IMR-90 (cell line): ENCODE results near the gene C8B. TPM values are rescaled to one million over a fixed set of nuclear protein-coding genes. Genes with fewer than 3 reads are reported as not detected.

Source experiments
- ATAC-seq: fragments of 200-7000 bp; cut with Tn5 transposase; 2 replicates; pipeline ENCODE4 v1.9.1; 2020; ENCODE audit warnings: low read depth, mild to moderate bottlenecking, moderate library complexity
- BruUV-seq: library from RNA; stranded (reverse); fragments of 400-500 nt; replicated peaks from 2 replicates; lab custom pipeline; 2021; lab: Mats Ljungman, UMichigan
- CTCF ChIA-PET: fragments of 300-600 bp; formaldehyde crosslinking; extraction: SDS; loops from one replicate; lab custom pipeline; 2021; ENCODE audit warnings: antibody characterized with exemption; lab: Yijun Ruan, JAX
- POLR2A ChIA-PET: fragments of 300-600 bp; sonication (Branson Sonifier 250); formaldehyde crosslinking; loops from one replicate; lab custom pipeline; 2022; ENCODE audit warnings: antibody characterized with exemption; ENCODE audit not compliant: unreplicated experiment; lab: Charles Lee
- DNase-seq: peaks from one replicate; pipeline ENCODE4 v3.0.0; 2013
- H2AFZ ChIP-seq: replicated peaks from 2 replicates; pipeline ENCODE3; 2013; ENCODE audit warnings: low read length, mild to moderate bottlenecking; ENCODE audit not compliant: poor library complexity
- H2AK5ac ChIP-seq: 2 replicates; pipeline ENCODE4 v1.6.1; 2013; ENCODE audit warnings: low read depth, low read length, inconsistent platforms
- H2AK9ac ChIP-seq: replicated peaks from 2 replicates; pipeline ENCODE3; 2013; ENCODE audit warnings: mild to moderate bottlenecking, low read depth, low read length, moderate library complexity; ENCODE audit not compliant: poor library complexity
- H2BK120ac ChIP-seq: 2 replicates; pipeline ENCODE4 v1.6.1; 2013; ENCODE audit warnings: low read depth, low read length, inconsistent platforms
- H2BK15ac ChIP-seq: 3 replicates; pipeline ENCODE4 v1.6.1; 2013; ENCODE audit warnings: low read depth, low read length, inconsistent platforms
- H2BK20ac ChIP-seq: 2 replicates; pipeline ENCODE4 v1.6.1; 2013; ENCODE audit warnings: low read depth, mild to moderate bottlenecking, inconsistent platforms, low read length, moderate library complexity
- H2BK5ac ChIP-seq: 2 replicates; pipeline ENCODE4 v1.6.1; 2013; ENCODE audit warnings: mild to moderate bottlenecking, low read depth, low read length, inconsistent platforms; ENCODE audit not compliant: poor library complexity, severe bottlenecking
- H3K14ac ChIP-seq: replicated peaks from 2 replicates; pipeline ENCODE4 v1.6.1; 2013; ENCODE audit warnings: low read depth, low read length, inconsistent platforms
- H3K18ac ChIP-seq: 2 replicates; pipeline ENCODE4 v1.6.1; 2013; ENCODE audit warnings: low read depth, low read length, control low read depth
- H3K23ac ChIP-seq: 2 replicates; pipeline ENCODE4 v1.6.1; 2013; ENCODE audit warnings: low read depth, low read length, inconsistent platforms
- H3K27ac ChIP-seq: 2 replicates; pipeline ENCODE4 v1.5.1; 2013; ENCODE audit warnings: mild to moderate bottlenecking, control low read depth, low read length; ENCODE audit not compliant: insufficient read depth
- H3K27me3 ChIP-seq: 2 replicates; pipeline ENCODE4 v1.6.1; 2013; ENCODE audit warnings: low read length; ENCODE audit not compliant: control insufficient read depth, insufficient read depth
- H3K36me3 ChIP-seq: 2 replicates; pipeline ENCODE4 v1.6.1; 2013; ENCODE audit warnings: low read length, mixed read lengths; ENCODE audit not compliant: control insufficient read depth, insufficient read depth
- H3K4ac ChIP-seq: 2 replicates; pipeline ENCODE4 v1.6.1; 2013; ENCODE audit warnings: low read depth, low read length, inconsistent platforms
- H3K4me1 ChIP-seq: 2 replicates; pipeline ENCODE4 v1.6.1; 2013; ENCODE audit warnings: low read length, mixed read lengths; ENCODE audit not compliant: control insufficient read depth, insufficient read depth
- H3K4me2 ChIP-seq: 2 replicates; pipeline ENCODE4 v1.6.1; 2013; ENCODE audit warnings: low read depth, mild to moderate bottlenecking, control low read depth, low read length, moderate library complexity
- H3K4me3 ChIP-seq: 2 replicates; pipeline ENCODE4 v1.5.1; 2013; ENCODE audit warnings: low read depth, mild to moderate bottlenecking, control low read depth, low read length, moderate library complexity; ENCODE audit not compliant: insufficient read depth
- H3K56ac ChIP-seq: 2 replicates; pipeline ENCODE4 v1.6.1; 2013; ENCODE audit warnings: low read length, inconsistent platforms; ENCODE audit not compliant: insufficient read depth; ENCODE audit errors: extremely low read depth
- H3K79me1 ChIP-seq, 2 experiments: 2 replicates each; pipeline ENCODE4 v1.6.1; 2013; ENCODE audit warnings: low read length in 2 of 2, inconsistent platforms in 1 of 2, low read depth in 1 of 2
- H3K9ac ChIP-seq: 2 replicates; pipeline ENCODE4 v1.6.1; 2013; ENCODE audit warnings: low read depth, low read length, control low read depth
- H3K9me1 ChIP-seq: 2 replicates; pipeline ENCODE4 v1.6.1; 2013; ENCODE audit warnings: low read length, inconsistent platforms; ENCODE audit not compliant: insufficient read depth
- H3K9me3 ChIP-seq: 2 replicates; pipeline ENCODE4 v1.6.1; 2013; ENCODE audit warnings: low read length; ENCODE audit not compliant: control insufficient read depth, insufficient read depth
- H4K20me1 ChIP-seq: 2 replicates; pipeline ENCODE4 v1.6.1; 2013; ENCODE audit warnings: low read length, inconsistent platforms; ENCODE audit not compliant: insufficient read depth
- H4K5ac ChIP-seq: 2 replicates; pipeline ENCODE4 v1.6.1; 2013; ENCODE audit warnings: mild to moderate bottlenecking, low read depth, low read length, control low read depth
- H4K8ac ChIP-seq, 2 experiments: 2 replicates each; pipeline ENCODE4 v1.6.1; 2013; ENCODE audit warnings: low read depth in 2 of 2, low read length in 2 of 2, control low read depth in 1 of 2, inconsistent platforms in 1 of 2
- H4K91ac ChIP-seq: 2 replicates; pipeline ENCODE4 v1.6.1; 2013; ENCODE audit warnings: low read depth, low read length, inconsistent platforms; ENCODE audit not compliant: insufficient read depth
- RCOR1 ChIP-seq: IDR thresholded peaks from 2 replicates; pipeline ENCODE4 v1.6.1; 2012; ENCODE audit warnings: mild to moderate bottlenecking, low read length, improper control_type of control experiment; ENCODE audit not compliant: insufficient replicate concordance
- RFX5 ChIP-seq: IDR thresholded peaks from 2 replicates; pipeline ENCODE4 v1.8.0; 2012; ENCODE audit warnings: low read depth, mild to moderate bottlenecking, low read length, moderate library complexity
- SMC3 ChIP-seq: fragments of 150-350 bp; IDR thresholded peaks from 2 replicates; pipeline ENCODE4 v1.6.1; 2016; ENCODE audit warnings: low read depth, mild to moderate bottlenecking, antibody characterized with exemption, low read length, moderate library complexity
- WGBS, 2 experiments: methylation state at CpG; one replicate each; pipeline versions ENCODE4 v1.1.5 to v1.1.7; 2013; ENCODE audit warnings: missing lambda C conversion rate in 2 of 2; ENCODE audit not compliant: insufficient read length in 1 of 2; ENCODE audit errors: extremely low coverage in 2 of 2; 5-methylcytosine and 5-hydroxymethylcytosine counted together
- dilution Hi-C: fragments of 300-500 bp; cut with HindIII; formaldehyde crosslinking; loops from one replicate; pipeline ENCODE4 v1.14.3; 2018; ENCODE audit warnings: low sequenced_read_pairs; ENCODE audit not compliant: unreplicated experiment
- in situ Hi-C: fragments of 300-500 bp; cut with MboI; formaldehyde crosslinking; loops from 3 replicates; pipeline ENCODE4 v1.14.3; 2019; ENCODE audit warnings: low sequenced_read_pairs, inconsistent platforms, mixed read lengths
- intact Hi-C: fragments of 100-400 bp; cut with micrococcal nuclease; formaldehyde crosslinking; loops from 2 replicates; pipeline ENCODE4 v1.10.0; 2022
- polyA plus RNA-seq, 3 experiments: library from polyadenylated mRNA; depleted of rRNA; stranded (reverse); fragments of >200 nt; gene quantifications; 2 replicates each; pipeline ENCODE4 v1.2.3, GENCODE V29; 2012; ENCODE audit warnings: low replicate concordance in 1 of 3
- total RNA-seq: library from RNA; depleted of rRNA; stranded (reverse); fragments of >200 nt; gene quantifications from 2 replicates; pipeline ENCODE4 v1.2.3, GENCODE V29; 2012

The C8B gene
- total and polyA plus RNA-seq, 2 of the 4 experiments (the other 2 are of a cell fraction): not detected

- no peak overlapping the region for H4K8ac ChIP-seq
- no peak overlapping the region for H3K14ac ChIP-seq
- no peak overlapping the region for H2BK20ac ChIP-seq
- H2AK9ac ChIP-seq: no peak overlapping the region
- H3K4me3 ChIP-seq: no peak overlapping the region
- no peak overlapping the region for H3K27ac ChIP-seq
- DNase-seq (no peak), ATAC-seq (no peak)
- no peak overlapping the region for H3K23ac ChIP-seq
- WGBS, 2 experiments: 72% methylated on average over 2 of the region's 10 CpGs; no CpG with 5 or more reads in 1 of the 2 experiments
- BruUV-seq: no TSS peak
- no peaks in the 10 kb centered on the region for H4K20me1 ChIP-seq
- no peak overlapping the region for H4K91ac ChIP-seq
- intact Hi-C loops (no loop called here), dilution Hi-C loops (no loop called here), in situ Hi-C loops (no loop called here)
- H2BK5ac ChIP-seq: no peak overlapping the region
- no peaks in the 10 kb centered on the region for H3K9me1 ChIP-seq
- TF ChIP-seq RFX5 (no peak), RCOR1 (no peak), SMC3 (no peak)
- no peak overlapping the region for H3K4me2 ChIP-seq
- no peaks in the 10 kb centered on the region for H3K4me1 ChIP-seq
- no peaks in the 10 kb centered on the region; the same call in none of the 2 replicates for H3K27me3 ChIP-seq
- no peaks in the 10 kb centered on the region for H3K79me1 ChIP-seq
- H3K18ac ChIP-seq: no peak overlapping the region
- ChIA-PET CTCF (no interaction called here), POLR2A (no interaction called here)
- H2AK5ac ChIP-seq: no peak overlapping the region
- no peak overlapping the region for H4K5ac ChIP-seq
- no peak overlapping the region for H3K4ac ChIP-seq
- no peaks in the 10 kb centered on the region for H3K36me3 ChIP-seq
- H2BK120ac ChIP-seq: no peak overlapping the region
- no peak overlapping the region for H2AFZ ChIP-seq
- H3K9me3 ChIP-seq: no peaks in the 10 kb centered on the region
- no peak overlapping the region for H2BK15ac ChIP-seq
- H3K56ac ChIP-seq: no peak overlapping the region
- H3K9ac ChIP-seq: no peak overlapping the region
Measured at GRCh38 chr1:56961426-56961825, 4.4 kb downstream of the C8B start.
